Activated CD4-positive, alpha-beta T cell treated with anti-CD3 and anti-CD28 coated beads, Interleukin-2, Interleukin-6, amounts not matched to agents 100 ng/mL and 50 ng/mL, durations not matched to agents 16 hours and 8 hours (primary cell): ENCODE measurements around the gene ARHGAP28.
"Not testable (repeated sequence)": the region's sequence is repeated elsewhere in the genome, so short reads cannot be mapped to it uniquely, and the experiment has no call there.

Experiments
- DNase-seq: peaks from one replicate; pipeline ENCODE4 v3.0.0-alpha.2; 2020

Gene ARHGAP28

DNA sequence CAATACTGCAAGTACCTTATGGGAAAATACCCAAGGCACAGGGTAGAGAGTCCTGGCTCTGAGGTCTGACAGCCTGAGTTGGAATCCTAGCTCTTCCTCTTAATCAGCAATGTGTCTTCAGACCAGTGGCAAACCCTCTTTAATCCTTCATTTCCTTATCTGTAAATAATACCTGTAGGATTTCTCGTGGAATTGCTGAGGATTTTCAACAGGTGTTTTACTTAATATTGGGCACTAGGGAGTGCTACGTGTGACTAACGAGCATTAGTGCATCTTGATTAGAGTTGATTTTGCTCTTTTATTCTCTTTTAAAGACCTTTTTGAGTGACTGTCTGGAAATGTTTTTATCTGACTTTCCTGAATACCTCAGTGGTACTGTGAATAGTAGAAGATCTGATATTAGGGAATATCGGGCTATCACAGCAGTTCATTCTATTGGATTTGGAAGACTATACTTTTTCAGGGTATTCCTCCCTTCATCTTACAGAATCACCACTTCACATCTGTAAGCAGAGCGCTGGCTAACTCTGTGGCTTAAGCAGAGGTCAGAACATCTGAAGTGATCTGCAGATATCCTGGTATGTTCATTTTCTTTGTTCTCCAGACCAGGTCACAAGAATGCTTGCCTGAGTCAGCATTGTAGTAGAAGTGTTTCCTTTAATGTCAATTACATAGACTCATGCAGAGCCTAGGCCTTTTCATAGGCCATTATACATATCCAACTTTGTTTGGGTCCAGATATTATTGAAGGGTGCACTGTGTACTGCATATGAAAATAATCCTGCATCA lies 49.1 kb downstream of the ARHGAP28 start:
- no peak for DNase-seq

DNA sequence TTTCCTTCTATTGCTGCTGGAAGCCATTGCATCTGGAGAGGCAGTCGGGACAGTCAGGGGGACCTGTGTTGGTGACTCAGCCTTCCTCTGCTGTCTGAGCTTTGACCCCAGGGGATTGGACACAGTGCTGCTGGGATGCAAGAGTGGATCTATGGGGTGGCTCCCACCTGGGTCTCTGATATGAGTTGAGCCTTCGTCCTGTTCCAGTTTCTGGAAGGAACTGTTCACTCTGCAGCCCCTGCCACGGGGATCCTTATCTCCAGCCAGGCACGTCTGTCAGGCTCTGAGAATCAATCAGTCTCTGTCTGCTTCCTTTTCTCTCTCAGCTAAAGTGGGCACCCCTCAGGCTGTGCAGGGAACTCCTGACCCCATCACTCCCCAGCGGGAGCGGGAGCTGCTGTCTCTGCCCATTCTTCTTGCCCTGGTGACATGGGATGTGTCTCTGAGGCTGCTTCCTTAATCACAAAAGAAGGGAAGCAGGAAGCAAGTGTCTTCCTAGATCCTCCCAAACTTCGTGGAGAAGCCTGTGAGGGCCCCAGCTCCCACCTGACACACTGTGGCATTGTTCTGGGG lies 51.7 kb downstream of the ARHGAP28 start:
- DNase-seq = no peak

DNA sequence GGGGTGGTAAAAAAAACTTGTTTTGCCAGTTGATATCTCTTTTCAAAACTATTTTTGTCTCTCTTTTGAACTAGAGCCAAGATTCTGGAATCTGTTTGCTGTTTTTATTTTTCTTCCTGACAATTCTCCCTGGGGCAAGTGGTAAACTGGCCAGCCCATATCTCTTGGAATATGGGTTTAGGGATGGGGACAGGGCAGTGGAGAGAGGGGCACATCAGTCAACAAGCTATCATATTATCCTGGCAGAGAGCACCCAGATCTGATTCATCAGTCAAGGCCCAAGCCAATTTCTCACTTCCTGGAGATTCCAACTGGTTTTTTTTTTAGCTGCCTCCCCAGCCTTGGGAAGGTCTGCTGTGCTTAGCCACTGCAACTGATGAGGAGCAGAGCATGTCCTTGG lies 52.3 kb downstream of the ARHGAP28 start:
- no peak for DNase-seq

DNA sequence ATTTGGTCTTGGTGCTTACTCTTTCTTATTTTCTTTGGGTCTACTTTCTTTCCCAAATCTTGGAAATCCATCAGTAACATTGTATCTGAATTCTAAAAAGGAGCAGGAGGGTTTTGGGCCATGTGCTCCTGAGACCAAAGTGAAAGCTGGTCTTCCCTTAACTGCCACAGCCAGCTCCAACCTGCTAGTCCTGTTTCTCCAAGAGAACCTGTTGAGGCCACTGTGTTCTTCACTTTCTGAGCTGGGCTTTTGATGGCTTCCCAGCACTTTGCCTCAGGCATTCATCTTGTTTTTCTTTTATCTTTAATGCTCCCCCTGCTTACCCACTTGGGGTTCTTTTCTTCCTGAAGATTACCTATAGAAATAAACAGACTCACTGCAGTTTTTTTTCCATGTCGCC lies 53.3 kb downstream of the ARHGAP28 start:
- DNase-seq = no peak

DNA sequence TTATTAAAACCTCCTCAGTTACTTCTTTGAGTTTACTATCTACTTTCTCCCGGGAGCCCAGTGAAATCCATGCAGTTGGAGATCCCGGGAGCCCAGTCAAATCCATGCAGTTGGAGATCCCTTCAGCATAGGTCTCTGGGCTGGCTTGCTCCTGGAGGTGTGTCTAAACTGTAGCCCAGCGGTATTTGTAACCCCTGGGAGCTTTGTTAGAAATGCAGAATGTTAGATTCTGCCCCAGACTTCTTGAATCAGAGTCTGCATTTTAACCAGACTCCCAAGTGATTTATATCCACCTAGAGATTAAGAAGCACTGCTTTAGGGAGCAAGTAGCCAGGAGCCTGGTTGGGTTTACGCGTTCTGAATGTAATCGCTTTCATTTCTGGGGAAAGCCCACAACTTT lies 54.5 kb downstream of the ARHGAP28 start:
- DNase-seq = no peak

DNA sequence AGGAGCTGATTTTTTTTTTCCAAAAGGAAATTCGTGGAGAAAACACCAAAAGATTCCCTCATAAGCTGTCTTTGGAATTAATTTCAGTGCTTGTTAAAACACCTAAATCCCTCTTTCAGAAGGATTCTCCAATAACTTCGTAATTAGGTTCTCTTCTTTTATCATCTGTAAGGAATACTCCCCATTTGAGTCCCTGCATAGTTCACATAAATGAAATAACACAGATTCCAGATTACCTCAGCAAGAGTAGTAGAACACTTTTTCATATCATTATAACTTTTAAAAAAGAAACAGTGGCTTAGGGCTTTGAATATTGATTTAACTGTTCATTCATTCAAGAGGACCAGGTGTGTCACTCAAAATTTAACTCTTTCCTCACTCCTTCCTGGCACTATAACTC lies 55.5 kb downstream of the ARHGAP28 start:
- DNase-seq = no peak

DNA sequence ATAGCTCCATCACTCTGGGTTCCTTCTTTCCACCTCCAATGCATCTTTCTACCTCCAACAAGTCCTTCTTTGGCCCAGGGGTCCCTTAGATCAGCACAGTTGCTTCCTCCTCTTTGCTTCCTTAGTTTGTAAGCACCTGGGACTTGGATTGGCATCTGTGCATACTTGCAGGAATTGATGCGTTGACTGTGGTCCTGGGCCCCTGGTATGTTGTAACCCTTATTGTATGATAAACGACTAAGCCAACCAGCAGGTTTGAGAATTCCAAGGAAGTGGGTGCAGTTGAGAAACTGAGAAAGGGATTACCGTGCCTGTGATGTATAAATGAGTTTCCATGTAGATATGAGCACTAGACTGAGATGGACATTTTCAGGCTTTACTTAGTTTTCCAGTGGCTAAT lies 55.9 kb downstream of the ARHGAP28 start:
- DNase-seq = no peak

DNA sequence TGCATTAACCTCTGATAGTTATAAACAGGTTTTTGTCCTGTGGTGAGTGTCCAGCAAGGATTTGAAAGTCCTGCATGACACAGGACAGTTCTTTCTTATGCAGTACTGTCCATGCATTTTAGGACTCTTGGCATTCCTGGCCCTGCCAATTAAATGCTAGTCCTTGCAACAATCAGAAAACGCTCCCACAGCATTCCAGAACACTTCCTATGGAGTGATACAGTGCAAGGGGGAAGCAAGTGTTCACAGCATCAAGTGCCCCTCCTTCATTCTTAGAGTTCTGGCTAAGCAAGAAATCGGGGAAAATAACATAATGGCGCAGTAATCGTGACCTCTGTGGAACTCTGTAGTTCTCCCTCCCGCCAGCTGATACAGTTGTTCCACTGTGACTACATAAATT lies 62.9 kb downstream of the ARHGAP28 start:
- DNase-seq = no peak

DNA sequence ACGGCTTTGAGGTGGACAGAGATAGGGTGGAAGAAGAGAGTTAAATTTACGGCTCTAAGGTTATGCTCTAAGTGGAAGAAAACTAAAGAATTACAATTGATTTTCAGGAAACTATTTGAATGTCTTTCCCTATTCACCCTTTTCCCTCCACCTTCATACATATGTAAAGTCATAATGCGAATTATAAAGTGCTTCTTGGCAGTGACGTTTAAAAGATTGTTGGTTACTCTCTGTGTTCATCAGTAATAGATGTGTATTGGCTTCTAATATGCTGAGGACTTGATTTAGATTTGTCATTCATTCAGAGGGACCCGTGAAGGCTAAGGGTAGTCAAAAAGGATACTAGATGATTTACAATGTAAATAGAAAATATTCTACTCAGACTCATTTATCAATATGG lies 63.9 kb downstream of the ARHGAP28 start:
- no peak for DNase-seq

DNA sequence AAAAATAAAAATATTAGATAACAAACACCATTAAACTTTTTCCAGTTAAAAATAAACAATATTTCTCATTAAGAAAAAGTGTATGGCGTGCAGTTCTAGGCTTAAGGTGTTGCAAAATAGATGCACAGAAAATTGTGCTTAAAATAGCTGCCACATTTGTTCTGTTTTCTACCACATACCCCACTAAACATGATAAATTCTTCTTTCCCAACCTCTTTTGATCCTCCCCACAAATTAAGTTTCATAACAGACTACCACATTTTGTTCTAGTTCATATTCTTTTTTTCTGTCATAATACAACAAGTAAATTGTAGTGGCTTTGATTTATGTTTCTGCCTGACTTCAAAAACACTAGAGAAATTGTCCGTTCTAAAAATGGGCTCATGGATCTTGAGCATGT lies 64.5 kb downstream of the ARHGAP28 start:
- no peak for DNase-seq

DNA sequence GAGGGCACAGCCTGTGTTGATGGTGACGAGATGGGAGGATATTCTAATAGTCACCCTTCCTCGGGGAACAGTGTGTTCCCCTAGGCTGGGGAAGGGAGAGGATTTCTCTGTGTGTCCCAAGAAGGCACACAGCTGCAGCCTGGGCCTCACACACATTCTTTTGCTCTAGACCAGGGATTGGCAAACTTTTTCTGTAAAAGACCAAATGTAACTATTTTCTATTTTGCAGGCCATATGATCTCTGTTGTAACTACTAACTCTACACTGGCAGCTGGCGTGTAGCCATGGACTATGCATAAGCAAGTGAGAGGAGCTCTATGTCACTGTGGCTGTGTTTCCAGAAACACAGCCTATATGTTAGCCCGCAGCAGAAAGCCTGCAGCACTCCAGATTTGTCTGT lies 65.8 kb downstream of the ARHGAP28 start:
- no peak for DNase-seq

DNA sequence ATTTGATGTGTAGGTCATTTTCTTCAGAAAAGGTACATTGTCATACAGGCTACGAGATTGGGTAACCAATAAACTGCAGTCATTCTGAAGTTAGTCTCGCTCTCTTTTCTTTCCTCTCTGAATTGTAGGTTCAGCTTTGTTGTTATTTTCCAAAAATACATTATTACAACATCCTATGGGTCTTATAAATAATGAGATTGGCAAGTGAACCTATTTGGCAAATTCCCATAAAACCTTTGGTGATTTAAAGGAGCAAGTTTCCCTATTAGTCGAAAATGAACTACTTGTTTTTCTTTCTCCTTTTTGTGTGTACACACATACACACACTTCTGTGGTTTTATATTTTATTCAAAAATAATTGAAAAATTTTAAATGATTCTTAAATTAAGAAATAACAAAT lies 67.0 kb downstream of the ARHGAP28 start:
- no peak for DNase-seq

DNA sequence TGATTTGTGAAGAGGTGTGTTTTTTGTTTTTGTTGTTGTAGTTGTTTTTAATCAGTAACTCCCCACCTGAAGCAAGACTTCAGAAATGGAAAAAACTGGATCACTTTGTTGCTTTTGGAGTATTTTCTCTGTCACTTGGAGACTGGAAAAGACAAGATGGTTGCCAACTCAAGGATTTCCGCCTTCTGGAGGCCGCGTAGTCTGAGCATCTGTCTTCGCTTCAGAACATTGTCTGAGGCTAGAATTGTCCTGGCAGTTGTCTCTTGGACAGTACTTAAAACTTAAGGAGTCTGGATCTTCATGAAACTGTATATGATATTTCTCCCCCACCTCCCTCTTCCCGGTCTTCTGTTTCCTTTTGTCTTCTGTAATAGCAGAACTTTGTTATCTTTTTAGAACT lies 67.7 kb downstream of the ARHGAP28 start:
- no peak for DNase-seq

DNA sequence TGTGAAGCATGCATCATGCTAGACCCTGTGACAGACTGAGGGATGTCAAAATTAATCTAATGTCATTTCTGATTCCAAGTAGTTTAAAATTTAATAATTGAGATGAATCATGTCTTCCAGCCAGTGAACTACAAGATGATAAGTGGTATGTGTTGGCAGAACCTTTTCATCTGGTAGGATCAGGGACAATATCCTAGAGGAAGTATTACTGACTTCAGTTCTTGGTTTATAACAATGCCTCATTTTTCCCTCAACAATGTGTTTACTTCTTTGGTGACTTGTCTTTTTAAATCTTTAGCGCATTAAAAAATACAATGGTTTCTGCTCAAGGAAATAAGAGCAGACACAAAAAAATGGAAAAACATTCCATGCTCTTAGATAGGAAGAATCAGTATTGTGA lies 69.4 kb downstream of the ARHGAP28 start:
- DNase-seq = no peak

DNA sequence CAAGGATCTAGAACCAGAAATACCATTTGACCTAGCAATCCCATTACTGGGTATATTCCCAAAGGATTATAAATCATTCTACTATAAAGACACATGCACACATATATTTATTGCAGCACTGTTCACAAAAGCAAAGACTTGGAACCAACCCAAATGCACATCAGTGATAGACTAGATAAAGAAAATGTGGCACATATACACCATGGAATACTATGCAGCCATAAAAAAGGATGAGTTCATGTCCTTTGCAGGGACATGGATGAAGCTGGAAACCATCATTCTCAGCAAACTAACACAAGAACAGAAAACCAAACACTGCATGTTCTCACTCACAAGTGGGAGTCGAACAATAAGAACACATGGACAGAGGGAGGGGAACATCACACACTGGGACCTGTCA lies 70.8 kb downstream of the ARHGAP28 start:
- not testable (repeated sequence) for DNase-seq

DNA sequence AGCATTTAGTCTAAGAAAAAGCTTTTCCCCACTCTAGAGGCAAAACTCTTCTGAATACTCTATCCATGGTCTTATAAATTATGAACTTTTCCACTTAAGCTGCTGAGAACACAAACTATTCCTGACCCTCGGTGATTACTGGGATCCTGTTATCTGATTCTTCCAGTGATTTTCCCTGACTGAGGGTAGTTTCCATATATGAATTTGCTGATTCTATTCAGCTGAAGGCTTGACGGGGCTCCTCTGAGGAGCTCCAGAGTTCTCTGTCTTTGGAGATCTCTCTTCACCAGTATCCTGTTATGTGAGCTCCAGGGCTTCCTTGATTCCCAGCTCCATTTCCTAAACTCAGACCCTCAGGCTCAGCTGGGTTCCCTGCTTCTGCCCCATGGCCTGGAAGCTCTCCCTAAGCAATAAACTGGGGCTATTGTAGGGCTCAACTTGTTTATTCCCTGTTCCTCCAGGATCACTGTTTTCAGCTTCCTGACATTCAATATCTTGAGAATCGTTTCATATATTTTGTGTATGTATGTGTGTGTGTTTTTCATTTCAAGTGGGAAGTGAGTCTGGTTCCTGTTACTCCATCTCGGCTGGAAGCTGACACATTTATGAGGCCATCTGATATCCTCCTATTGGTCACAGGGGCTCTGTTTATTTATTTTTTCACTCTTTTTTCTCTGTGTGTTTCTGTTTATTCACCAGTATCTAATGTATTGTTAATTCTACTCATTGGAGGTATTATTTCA lies 78.2 kb downstream of the ARHGAP28 start:
- no peak for DNase-seq

DNA sequence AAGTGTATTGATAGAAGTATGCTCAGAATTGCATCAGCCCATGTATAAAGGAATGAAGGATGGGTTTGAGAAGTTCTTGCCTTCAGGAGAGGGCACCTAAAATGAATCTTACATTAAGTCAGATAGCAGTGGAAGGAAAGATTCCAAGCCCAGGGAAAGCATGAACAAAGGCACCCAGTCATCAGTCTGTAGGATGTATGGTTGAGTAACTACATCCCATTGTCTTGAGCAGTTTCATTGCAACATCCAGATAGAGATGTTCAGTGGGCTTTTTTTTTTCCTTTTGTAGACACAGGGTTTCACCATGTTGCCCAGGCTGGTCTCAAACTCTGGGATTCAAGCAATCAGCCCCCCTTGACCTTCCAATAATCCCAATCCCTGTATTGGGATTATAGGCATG lies 80.7 kb downstream of the ARHGAP28 start:
- no peak for DNase-seq

DNA sequence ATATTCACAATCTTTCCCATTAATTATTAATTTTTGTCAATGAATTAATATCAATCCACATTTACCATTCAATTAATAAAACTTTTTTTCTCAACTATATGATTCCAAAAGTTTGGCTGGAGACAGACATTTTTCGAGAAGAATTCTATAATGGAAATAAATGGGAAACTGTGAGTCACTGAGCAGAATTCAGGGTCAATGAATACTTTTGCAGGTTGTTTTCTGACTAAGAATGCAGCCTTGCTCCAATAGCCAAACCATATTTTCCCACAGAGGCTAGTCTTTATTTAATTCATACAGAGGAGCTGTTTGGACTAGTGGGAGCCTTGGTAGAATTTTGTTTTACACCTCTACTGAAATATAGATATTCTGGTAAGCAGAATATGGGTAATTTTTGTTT lies 82.3 kb downstream of the ARHGAP28 start:
- no peak for DNase-seq

DNA sequence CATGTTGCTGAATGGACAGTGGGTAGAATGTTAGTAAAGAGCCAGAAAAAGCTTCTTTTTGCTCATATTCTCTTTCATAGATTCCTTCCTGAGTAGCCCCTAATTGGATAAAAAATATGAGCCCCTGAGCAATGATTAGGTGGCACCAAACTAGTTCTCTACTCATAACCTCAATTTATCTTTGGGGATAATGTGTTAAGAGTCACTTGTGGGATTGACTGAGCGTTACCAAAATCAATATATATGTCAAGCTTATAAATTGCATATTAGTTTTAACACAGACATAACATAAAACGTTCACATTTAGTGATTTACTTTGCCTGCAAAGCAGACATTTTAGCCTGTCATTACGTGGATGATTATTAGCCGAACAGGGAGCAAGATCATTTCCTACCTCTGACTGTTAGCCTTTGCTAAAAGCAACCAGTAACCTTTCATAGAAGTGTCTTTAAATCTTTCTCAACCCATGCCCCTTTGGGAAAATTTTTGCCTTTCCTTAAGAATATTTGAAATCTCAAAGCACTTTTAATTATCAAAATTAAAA lies 85.4 kb downstream of the ARHGAP28 start:
- no peak for DNase-seq

DNA sequence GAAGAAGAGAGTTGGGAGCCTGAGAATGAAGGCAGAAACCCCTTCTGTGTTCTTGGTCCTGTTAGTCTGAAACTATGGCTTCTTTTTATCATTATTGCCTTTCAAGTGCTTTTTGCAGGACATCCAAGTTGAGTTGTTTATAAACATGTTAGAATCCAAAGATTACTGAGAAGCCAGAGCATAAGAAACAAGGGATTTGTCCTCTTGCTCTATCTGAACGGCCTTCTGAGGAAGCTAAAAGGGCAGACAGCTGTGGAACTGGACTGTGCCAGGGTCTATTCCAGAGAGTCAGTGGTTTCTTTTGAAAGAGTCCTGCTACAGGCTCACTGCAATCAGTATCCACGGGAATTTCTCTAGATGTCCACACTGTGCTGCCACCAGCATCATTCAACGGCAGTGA lies 86.6 kb downstream of the ARHGAP28 start:
- no peak for DNase-seq

DNA sequence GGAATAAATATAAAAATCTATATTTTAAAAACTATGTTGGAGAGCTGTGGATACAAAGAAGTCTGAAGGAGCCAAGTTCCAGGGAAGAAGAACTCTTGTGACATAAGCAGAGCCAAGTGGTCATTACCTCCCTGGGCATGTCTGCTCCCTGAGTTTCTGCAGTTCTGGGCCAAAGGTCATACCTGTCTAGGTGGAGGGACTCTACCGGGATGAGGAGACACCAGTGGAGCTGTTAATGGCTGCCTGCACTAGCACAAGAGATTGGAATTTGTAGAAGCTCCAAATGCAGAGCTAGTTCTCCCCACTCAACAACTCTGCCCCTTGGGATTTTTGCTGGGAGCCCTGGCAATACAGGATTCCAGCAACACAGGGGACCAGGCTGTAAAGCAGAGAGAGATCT lies 89.8 kb downstream of the ARHGAP28 start:
- no peak for DNase-seq

DNA sequence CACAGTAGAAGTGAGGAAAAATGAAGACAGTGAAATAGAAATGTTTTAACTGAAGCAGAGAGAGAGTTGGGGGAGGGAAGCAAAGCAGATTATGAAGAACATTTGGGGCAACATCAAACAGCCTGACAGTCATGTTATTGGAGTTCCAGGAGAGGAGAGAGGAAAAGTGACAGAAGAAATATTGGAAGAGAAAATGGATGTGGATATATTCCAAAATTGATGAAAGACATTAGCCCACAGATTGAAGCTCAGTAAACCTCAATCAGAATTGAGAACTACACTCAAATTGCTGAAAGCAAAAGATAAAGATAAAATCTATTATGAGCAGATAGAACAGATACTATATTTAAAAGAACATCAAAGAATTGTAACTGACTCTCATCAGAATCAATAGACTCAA lies 90.8 kb downstream of the ARHGAP28 start:
- no peak for DNase-seq

DNA sequence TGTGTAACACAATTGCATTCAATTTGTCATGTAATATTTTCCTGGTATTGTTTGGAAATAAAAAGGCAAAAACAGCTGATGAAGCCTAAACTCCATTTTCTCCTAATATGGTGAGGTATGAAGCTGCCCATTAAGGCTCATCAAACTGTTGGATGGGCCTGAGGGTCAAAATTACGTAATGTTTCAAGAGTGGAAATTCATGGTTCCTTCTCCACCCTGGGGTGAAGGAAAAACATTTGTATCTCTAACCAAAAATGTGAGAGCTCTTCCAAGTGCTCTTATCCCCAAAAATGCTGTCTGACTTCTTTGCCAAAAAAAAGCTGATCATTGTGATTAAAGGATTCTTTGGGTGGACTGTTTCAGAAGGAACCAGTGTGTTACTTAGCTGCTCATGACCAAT lies 91.8 kb downstream of the ARHGAP28 start:
- DNase-seq = no peak

DNA sequence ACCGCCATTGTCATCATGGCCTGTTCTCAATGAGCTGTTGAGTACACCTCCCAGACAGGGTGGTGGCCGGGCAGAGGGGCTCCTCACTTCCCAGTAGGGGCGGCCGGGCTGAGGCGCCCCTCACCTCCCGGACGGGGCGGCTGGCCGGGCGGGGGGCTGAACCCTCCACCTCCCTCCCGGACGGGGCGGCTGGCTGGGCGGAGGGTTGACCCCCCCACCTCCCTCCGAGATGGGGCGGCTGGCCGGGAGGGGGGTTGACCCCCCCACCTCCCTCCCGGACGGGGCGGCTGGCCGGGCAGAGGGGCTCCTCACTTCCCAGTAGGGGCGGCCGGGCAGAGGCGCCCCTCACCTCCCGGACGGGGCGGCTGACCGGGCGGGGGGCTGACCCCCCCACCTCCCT lies 97.6 kb downstream of the ARHGAP28 start:
- DNase-seq = not testable (repeated sequence)
